GM12874 (cell line): ENCODE results near the gene TRIM69.

Experiments
- TF ChIP-seq, protein P1 (sequence below): IDR thresholded peaks from 2 replicates; pipeline ENCODE4 v1.5.1; 2011; ENCODE audit warnings: low read depth, mild to moderate bottlenecking, control low read depth, low read length, moderate library complexity; ENCODE audit not compliant: insufficient read depth

Gene TRIM69

DNA sequence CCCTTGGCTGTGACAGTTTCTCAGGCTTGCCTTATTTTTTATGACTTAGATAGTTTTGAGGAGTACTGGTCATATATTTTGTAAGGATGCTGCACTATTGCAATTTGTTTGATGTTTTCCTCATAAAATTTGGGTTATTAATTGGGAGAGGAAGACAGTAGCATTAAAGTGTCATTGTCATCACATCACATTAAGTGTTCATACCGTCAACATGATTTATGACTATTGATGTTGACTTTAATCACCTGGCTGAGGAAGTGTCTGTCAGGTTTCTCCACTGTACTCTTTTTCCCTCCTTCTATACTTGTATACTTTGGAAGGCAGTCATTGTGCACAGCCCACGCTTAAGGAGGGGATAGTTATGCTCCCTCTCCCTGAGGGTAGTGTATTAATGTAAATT, 26.9 kb downstream of the TRIM69 start:
- TF ChIP-seq, protein P1, sequence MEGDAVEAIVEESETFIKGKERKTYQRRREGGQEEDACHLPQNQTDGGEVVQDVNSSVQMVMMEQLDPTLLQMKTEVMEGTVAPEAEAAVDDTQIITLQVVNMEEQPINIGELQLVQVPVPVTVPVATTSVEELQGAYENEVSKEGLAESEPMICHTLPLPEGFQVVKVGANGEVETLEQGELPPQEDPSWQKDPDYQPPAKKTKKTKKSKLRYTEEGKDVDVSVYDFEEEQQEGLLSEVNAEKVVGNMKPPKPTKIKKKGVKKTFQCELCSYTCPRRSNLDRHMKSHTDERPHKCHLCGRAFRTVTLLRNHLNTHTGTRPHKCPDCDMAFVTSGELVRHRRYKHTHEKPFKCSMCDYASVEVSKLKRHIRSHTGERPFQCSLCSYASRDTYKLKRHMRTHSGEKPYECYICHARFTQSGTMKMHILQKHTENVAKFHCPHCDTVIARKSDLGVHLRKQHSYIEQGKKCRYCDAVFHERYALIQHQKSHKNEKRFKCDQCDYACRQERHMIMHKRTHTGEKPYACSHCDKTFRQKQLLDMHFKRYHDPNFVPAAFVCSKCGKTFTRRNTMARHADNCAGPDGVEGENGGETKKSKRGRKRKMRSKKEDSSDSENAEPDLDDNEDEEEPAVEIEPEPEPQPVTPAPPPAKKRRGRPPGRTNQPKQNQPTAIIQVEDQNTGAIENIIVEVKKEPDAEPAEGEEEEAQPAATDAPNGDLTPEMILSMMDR: no peak

DNA sequence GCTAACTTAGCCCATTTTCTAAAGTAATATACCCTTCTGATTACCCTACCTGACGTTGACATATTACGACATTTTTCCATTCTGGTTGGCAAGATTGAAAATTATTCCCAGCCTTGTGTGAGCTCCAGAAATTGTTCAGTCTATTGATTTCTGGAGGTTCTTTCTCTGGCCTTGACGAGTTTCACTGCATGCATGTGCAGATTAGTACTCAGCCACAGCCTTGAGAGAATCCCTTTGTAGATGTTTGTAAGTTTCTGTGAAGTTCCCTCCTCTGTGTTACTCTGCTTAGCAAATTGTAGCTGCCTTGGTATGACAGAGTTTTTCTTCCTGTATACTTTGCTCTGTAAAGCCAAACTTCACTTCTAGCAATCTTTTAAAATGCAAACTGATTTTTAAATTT, 27.5 kb downstream of the TRIM69 start:
- TF ChIP-seq, protein P1: no peak

GRCh38 chr15:44765036-44765435, 28.7 kb downstream of the TRIM69 start:
- TF ChIP-seq, protein P1: no peak

DNA sequence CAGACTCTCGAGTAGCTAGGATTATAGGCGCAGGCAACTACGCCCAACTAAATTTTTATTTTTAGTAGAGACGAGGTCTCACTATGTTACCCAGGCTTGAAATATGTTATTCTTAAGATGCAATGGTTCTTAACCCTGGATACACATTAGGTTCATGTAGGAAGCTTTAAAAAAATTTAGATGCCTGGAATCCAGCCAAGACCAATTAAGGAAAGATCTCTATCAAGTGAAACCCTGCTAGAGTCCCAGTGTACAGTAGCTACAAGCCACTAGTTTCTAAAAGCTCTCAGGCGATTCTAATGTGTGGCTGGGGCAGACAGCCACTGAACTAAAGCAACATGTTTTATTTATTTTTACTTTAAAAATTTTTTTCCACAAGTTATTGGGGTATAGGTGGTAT, 33.2 kb downstream of the TRIM69 start:
- TF ChIP-seq, protein P1: no peak

GRCh38 chr15:44775953-44776352, 39.6 kb downstream of the TRIM69 start:
- TF ChIP-seq, protein P1: no peak

GRCh38 chr15:44779761-44780160, 43.4 kb downstream of the TRIM69 start:
- TF ChIP-seq, protein P1: no peak

DNA sequence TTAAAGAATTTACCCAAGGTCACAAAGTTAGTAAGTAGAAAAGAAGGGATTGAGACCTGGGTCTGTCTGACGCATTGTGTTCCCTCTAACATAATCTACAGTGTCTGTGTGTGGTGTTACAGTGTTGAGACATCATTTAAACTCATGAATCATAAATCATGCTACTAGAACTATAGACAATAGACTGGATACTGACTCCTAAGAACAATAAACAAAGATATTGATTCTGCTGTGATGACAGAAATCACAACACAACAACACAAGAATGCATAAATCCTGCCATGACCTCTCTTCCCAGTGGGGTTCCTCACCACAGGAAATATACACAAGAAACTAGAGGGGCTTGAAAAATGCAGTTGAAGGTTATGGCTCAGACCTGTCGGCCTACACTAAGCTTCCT, 44.3 kb downstream of the TRIM69 start:
- TF ChIP-seq, protein P1: no peak

GRCh38 chr15:44781128-44781810, 44.9 kb downstream of the TRIM69 start:
- TF ChIP-seq, protein P1: no peak
